GM11168 (cell line): ENCODE results near the gene ZWILCH.
"Not testable (repeated sequence)": the region's sequence is repeated elsewhere in the genome, so short reads cannot be mapped to it uniquely, and the experiment has no call there.

ENCODE experiments used
- in situ Hi-C: fragments of 300-500 bp; cut with MboI; formaldehyde crosslinking; loops from one replicate; pipeline ENCODE4 v1.12.0; 2022; ENCODE audit warnings: low sequenced_read_pairs; ENCODE audit not compliant: unreplicated experiment

Gene ZWILCH

GRCh38 chr15:66573348-66573718, 68.2 kb downstream of the ZWILCH start:
- in situ Hi-C loops, result no loop called here

- in situ Hi-C loops, result no loop called here
These were observed 68.8 kb downstream of the ZWILCH start for GRCh38 chr15:66573719-66574595.

GRCh38 chr15:66574596-66574950, 69.4 kb downstream of the ZWILCH start:
- in situ Hi-C loops, result no loop called here

- in situ Hi-C loops, result no loop called here
These were observed 73.3 kb downstream of the ZWILCH start for GRCh38 chr15:66578286-66578875.

GRCh38 chr15:66580643-66581042, 75.5 kb downstream of the ZWILCH start:
- in situ Hi-C loops, result no loop called here

GRCh38 chr15:66581972-66582537, 76.9 kb downstream of the ZWILCH start:
- in situ Hi-C loops, result no loop called here

GRCh38 chr15:66586155-66586976, 81.2 kb downstream of the ZWILCH start:
- in situ Hi-C loops, result no loop called here

- in situ Hi-C loops, result no loop called here
These were observed 81.9 kb downstream of the ZWILCH start for GRCh38 chr15:66587020-66587419.

GRCh38 chr15:66587749-66588148, 82.6 kb downstream of the ZWILCH start:
- in situ Hi-C loops, result no loop called here

- in situ Hi-C loops, result no loop called here
These were observed 83.4 kb downstream of the ZWILCH start for GRCh38 chr15:66588537-66588936.

- in situ Hi-C loops, result no loop called here
These were observed 83.8 kb downstream of the ZWILCH start for GRCh38 chr15:66588971-66589370.

GRCh38 chr15:66589429-66589828, 84.3 kb downstream of the ZWILCH start:
- in situ Hi-C loops, result not testable (repeated sequence)

- in situ Hi-C loops, result no loop called here
These were observed 85.3 kb downstream of the ZWILCH start for GRCh38 chr15:66590435-66590834.

GRCh38 chr15:66591322-66591862, 86.3 kb downstream of the ZWILCH start:
- in situ Hi-C loops, result no loop called here

- in situ Hi-C loops, result no loop called here
These were observed 87.5 kb downstream of the ZWILCH start for GRCh38 chr15:66592505-66593218.

- in situ Hi-C loops, result no loop called here
These were observed 88.2 kb downstream of the ZWILCH start for GRCh38 chr15:66593219-66593780.

- in situ Hi-C loops, result no loop called here
These were observed 89.2 kb downstream of the ZWILCH start for GRCh38 chr15:66594344-66594743.

- in situ Hi-C loops, result no loop called here
These were observed 89.7 kb downstream of the ZWILCH start for GRCh38 chr15:66594836-66595235.

GRCh38 chr15:66595332-66595731, 90.2 kb downstream of the ZWILCH start:
- in situ Hi-C loops, result no loop called here
